Activated T-cell treated with anti-CD3 and anti-CD28 coated beads, Interleukin-2, amount 50 U/mL, for 4 hours (primary cell): Measurements from ENCODE around the gene PLEKHA6. TPM values are rescaled to one million over a fixed set of nuclear protein-coding genes. Genes with fewer than 3 reads are reported as not detected.

Experiments used
- ATAC-seq, 2 donors: fragments of 200-7000 bp; cut with Tn5 transposase; one replicate each; pipeline ENCODE4 v1.10.0; 2021
- DNase-seq: peaks from one replicate; pipeline ENCODE4 v3.0.0-alpha.2; 2020
- H3K27me3 Mint-ChIP-seq: one replicate; pipeline ENCODE4 v1.8.0; 2021; ENCODE audit warnings: low read depth, mixed read lengths
- H3K36me3 Mint-ChIP-seq: one replicate; pipeline ENCODE4 v1.8.0; 2022; ENCODE audit warnings: mixed read lengths; ENCODE audit not compliant: insufficient read depth
- H3K4me1 Mint-ChIP-seq: one replicate; pipeline ENCODE4 v1.8.0; 2021; ENCODE audit warnings: low read depth, mixed read lengths
- H3K4me3 Mint-ChIP-seq: one replicate; pipeline ENCODE4 v1.8.0; 2021; ENCODE audit warnings: mild to moderate bottlenecking, moderate library complexity, mixed read lengths
- H3K9me3 Mint-ChIP-seq: one replicate; pipeline ENCODE4 v1.8.0; 2021; ENCODE audit warnings: mixed read lengths
- total RNA-seq, 3 donors: library from RNA; stranded (reverse); gene quantifications; one replicate each; pipeline ENCODE4 v1.2.1, GENCODE V29; 2021

PLEKHA6 gene, protein sequence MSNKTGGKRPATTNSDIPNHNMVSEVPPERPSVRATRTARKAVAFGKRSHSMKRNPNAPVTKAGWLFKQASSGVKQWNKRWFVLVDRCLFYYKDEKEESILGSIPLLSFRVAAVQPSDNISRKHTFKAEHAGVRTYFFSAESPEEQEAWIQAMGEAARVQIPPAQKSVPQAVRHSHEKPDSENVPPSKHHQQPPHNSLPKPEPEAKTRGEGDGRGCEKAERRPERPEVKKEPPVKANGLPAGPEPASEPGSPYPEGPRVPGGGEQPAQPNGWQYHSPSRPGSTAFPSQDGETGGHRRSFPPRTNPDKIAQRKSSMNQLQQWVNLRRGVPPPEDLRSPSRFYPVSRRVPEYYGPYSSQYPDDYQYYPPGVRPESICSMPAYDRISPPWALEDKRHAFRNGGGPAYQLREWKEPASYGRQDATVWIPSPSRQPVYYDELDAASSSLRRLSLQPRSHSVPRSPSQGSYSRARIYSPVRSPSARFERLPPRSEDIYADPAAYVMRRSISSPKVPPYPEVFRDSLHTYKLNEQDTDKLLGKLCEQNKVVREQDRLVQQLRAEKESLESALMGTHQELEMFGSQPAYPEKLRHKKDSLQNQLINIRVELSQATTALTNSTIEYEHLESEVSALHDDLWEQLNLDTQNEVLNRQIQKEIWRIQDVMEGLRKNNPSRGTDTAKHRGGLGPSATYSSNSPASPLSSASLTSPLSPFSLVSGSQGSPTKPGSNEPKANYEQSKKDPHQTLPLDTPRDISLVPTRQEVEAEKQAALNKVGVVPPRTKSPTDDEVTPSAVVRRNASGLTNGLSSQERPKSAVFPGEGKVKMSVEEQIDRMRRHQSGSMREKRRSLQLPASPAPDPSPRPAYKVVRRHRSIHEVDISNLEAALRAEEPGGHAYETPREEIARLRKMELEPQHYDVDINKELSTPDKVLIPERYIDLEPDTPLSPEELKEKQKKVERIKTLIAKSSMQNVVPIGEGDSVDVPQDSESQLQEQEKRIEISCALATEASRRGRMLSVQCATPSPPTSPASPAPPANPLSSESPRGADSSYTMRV
- total RNA-seq: under 1 TPM; 0.19 to 0.61 (median 0.29) TPM

DNA sequence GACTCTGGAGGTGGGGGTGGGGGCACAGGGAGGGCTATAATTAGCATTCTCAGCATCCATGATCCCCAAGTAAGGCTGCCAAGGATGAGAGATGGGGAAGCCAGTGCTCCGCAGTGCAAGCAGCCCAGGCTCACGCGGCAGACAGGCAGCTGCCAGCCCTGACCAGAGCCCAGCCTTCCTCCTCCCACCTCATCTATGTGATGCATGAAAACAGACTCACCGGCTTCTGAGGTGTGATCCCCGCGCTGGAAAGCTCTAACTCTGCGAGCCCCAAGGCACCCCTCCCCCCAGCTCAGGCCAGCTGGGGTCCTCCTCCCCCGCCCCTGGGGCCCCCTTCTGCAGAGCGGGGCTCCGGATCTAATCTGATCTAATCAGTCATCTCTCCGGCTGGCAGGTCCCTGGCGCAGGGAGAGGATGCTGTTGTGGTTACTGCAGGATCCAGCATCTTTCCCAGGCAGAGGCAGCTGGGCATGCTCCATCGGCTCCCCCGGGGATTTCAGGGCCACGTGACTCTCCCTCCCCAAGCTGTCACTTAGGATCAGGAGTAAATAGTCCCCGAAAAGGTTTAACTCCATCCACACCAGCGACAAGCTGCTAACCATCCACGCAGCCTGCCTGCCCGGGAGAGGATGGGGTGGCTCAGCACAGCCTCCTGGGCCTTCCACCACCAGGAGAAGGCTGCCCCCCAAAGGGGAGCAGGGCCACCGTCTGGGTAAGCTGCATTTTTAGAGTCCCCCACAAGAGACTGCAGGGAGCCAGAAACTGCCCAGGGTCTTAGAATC is at the start of gene PLEKHA6:
Gene PLEKHA6, minus strand, starts transcription at position 456 of the 782 bp plus-strand sequence. CDS start 86,202 bp downstream, outside the sequence.
- H3K36me3 Mint-ChIP-seq: no peaks in the 10 kb centered on the region
- H3K4me3 Mint-ChIP-seq: no peak within 1 kb of the TSS
- ATAC-seq (peak in 1 of 2 donors; percentile 30), DNase-seq (no peak)
- peaks cover 20% of the 10 kb centered on the region for H3K4me1 Mint-ChIP-seq
- peaks cover 7% of the 10 kb centered on the region for H3K27me3 Mint-ChIP-seq
- H3K9me3 Mint-ChIP-seq: no peaks in the 10 kb centered on the region

DNA sequence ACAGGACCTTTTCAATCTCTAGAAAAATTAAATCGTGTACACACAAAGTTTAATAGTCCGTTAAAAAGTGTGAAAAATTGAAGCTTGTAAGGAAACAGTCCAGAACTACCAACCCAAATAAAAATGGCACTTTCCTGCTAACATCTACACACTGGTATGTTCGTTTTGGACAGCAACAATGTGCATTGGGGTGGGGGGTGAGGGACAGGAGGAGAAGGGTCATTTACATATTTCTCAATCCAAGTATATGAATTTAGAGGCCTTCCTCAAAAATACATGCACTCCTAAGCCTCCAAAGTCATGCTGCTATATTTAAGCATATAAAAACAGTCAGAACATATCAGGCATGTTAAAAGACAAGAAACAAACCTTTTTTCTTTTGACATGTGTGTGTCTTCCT is 49.4 kb upstream of the PLEKHA6 start:
- Mint-ChIP-seq H3K36me3 (peaks cover 36% of the 10 kb centered on the region), H3K27me3 (no peaks in the 10 kb centered on the region)
- DNase-seq: no peak

DNA sequence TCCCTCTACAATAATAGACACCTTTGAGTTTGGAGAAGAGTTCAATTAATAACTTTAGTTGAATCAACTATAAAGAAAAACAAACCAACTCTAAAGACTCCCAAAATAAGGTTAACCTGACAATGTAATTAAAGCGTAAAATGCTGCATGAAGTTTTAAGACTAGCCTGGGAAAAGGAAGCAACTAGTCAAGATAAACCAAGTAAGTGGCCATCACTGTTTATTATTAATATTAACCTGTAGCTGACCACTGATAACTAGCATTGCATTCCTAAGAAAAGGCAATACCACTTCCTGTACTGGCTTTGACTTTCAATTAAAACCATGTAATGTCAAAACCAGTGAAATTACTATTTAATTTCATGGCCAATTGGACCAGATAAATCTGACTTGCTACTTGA is 48.9 kb upstream of the PLEKHA6 start:
- no peaks in the 10 kb centered on the region for H3K27me3 Mint-ChIP-seq
- ATAC-seq (no peak), DNase-seq (no peak)
- peaks cover 28% of the 10 kb centered on the region for H3K4me1 Mint-ChIP-seq
- no peaks in the 10 kb centered on the region for H3K9me3 Mint-ChIP-seq
- peaks cover 41% of the 10 kb centered on the region for H3K36me3 Mint-ChIP-seq
- peak overlapping the region; percentile 99 for H3K4me3 Mint-ChIP-seq

More for the DNA sequence above, 49.4 kb upstream of the PLEKHA6 start:
- H3K9me3 Mint-ChIP-seq: no peaks in the 10 kb centered on the region
- H3K4me3 Mint-ChIP-seq: peak overlapping the region; percentile 99
- ATAC-seq: no peak
- H3K4me1 Mint-ChIP-seq: peaks cover 22% of the 10 kb centered on the region

DNA sequence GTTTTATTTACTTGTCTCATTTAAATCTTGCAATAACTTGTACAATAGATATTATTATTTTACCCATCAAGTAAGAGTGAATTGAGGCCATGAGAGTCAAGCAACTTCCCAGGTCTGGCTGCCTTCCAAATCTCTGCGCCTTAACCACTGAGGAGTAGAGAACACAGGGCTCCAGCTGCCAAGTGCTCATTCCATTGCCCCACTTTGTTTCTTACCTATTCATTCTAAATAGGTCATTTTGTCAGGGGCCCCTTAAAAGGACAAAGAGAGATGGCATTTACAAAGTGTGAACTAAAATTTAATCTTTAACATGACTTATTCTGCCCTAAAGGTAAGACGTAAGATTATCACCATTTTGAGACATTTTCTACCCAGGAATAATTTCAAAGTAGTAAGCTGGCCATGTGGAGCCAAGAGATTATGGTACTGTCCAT is 48.4 kb upstream of the PLEKHA6 start:
- peaks cover 41% of the 10 kb centered on the region for H3K36me3 Mint-ChIP-seq
- no peaks in the 10 kb centered on the region for H3K27me3 Mint-ChIP-seq
- no peaks in the 10 kb centered on the region for H3K9me3 Mint-ChIP-seq
- H3K4me3 Mint-ChIP-seq: peak overlapping the region; percentile 99
- DNase-seq (no peak), ATAC-seq (no peak)
- peaks cover 26% of the 10 kb centered on the region for H3K4me1 Mint-ChIP-seq

DNA sequence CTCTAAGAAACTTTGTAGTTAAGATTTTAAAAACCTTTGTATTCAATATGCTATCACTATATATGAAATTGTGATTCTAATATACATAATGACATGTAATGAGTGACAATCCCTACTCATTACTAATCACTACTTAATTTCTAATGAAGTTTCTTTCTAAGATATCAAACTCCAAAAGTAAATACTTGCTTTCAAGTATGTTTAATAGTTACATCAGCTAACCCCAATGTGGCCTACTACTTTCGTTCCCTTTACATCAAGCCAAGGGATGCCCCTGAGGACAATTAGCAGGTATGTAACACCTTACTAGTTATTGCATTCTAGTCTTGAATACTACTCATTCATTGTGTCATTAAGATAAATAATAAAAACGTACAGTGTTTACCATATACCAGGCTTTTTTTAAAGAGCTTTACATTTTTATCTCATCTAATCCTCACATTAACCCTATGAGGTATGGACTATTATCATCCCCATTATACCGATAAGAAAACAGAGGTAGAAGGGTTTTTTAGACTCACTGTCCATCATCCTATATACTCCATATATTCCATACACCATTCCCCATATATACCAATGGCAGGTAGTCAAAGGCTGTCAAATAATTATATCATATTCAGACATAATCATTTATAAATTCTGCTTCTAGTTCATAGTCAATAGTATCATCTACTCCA is 47.7 kb upstream of the PLEKHA6 start:
- no peaks in the 10 kb centered on the region for H3K27me3 Mint-ChIP-seq
- peaks cover 23% of the 10 kb centered on the region for H3K4me1 Mint-ChIP-seq
- ATAC-seq (no peak), DNase-seq (no peak)
- H3K4me3 Mint-ChIP-seq: peak overlapping the region; percentile 99
- no peaks in the 10 kb centered on the region for H3K9me3 Mint-ChIP-seq
- H3K36me3 Mint-ChIP-seq: peaks cover 41% of the 10 kb centered on the region

DNA sequence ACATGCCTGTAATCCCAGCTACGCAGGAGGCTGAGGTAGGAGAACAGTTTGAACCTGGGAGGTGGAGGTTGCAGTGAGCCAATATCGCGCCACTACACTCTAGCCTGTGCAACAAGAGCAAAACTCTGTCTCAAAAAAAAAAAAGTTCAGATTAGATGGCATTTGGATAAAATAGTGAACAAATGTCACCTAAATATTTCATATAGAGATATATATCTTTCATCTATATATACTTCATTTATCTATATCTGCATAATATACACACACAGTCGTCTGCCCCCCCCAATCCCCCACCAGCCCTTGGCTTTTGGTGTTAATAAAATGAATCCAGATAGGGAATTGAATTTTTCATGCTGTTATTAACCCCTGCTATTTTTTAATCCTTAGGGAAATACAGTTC is 46.9 kb upstream of the PLEKHA6 start:
- no peaks in the 10 kb centered on the region for H3K9me3 Mint-ChIP-seq
- H3K4me1 Mint-ChIP-seq: peaks cover 21% of the 10 kb centered on the region
- peaks cover 45% of the 10 kb centered on the region for H3K36me3 Mint-ChIP-seq
- H3K4me3 Mint-ChIP-seq: peak overlapping the region; percentile 99
- ATAC-seq: no peak
- H3K27me3 Mint-ChIP-seq: no peaks in the 10 kb centered on the region
- no peak for DNase-seq

DNA sequence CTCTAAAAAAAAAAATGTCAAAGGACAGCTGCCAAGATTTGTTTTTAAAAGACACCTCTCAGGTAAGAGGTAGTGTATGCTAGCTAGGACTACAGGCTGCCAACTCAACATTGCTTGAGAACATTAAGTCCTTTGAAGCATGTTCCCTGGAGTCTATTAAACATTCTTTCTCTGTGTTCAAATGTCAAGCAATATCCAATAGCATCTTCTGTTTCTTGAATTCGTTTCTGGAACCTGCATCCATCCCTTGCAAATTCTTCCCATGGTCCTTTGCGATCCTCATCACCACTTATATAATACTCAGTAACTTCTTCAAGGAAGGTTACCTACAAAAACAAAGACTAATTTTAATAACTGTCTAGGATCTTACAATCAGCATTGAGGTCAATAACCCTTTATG is 46.3 kb upstream of the PLEKHA6 start:
- peaks cover 50% of the 10 kb centered on the region for H3K36me3 Mint-ChIP-seq
- H3K4me1 Mint-ChIP-seq: peaks cover 23% of the 10 kb centered on the region
- no peaks in the 10 kb centered on the region for H3K27me3 Mint-ChIP-seq
- peak overlapping the region; percentile 99 for H3K4me3 Mint-ChIP-seq
- ATAC-seq: no peak
- no peak for DNase-seq
- H3K9me3 Mint-ChIP-seq: no peaks in the 10 kb centered on the region

DNA sequence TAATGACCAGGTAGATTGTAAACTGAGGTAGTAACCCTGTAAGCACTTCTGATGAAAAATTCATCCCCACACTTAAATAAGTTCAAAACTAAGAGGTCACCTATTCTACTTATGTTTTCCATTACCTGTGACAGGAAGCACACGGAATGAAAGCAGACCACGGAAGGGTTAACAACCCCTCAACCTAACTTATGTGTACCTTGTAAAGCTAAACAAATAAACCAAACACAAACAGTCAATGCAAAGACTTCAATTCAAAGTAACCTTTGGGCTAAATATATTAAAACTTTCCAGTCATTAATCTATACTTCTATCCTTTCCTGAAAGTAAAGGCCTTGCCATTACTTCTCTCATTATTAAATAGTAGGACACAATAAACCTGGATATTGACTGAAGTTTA is 44.9 kb upstream of the PLEKHA6 start:
- Mint-ChIP-seq H3K36me3 (peaks cover 49% of the 10 kb centered on the region), H3K27me3 (no peaks in the 10 kb centered on the region), H3K4me1 (peaks cover 26% of the 10 kb centered on the region), H3K9me3 (no peaks in the 10 kb centered on the region), H3K4me3 (peak overlapping the region; percentile 19)
- DNase-seq (no peak), ATAC-seq (no peak)

DNA sequence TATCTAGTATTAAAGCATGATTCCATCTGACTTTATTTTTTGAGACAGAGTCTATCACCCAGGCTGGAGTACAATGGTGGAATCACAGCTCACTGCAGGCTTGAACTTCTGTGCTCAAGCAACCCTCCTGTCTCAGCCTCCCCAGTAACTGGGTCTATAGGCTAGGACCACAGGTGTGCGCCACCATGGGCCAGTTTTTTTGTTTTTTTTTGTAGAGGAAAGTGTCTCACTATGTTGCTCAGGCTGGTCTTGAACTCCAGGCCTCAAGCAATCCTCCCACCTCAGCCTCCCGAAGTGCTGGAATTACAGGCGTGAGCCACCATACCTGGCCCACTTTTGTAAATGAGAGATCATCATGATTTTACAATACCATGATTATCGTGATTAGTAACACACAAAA is 42.7 kb upstream of the PLEKHA6 start:
- H3K4me3 Mint-ChIP-seq: no peak overlapping the region
- peaks cover 43% of the 10 kb centered on the region for H3K36me3 Mint-ChIP-seq
- DNase-seq (no peak), ATAC-seq (no peak)
- H3K27me3 Mint-ChIP-seq: no peaks in the 10 kb centered on the region
- H3K4me1 Mint-ChIP-seq: peaks cover 27% of the 10 kb centered on the region
- H3K9me3 Mint-ChIP-seq: no peaks in the 10 kb centered on the region

DNA sequence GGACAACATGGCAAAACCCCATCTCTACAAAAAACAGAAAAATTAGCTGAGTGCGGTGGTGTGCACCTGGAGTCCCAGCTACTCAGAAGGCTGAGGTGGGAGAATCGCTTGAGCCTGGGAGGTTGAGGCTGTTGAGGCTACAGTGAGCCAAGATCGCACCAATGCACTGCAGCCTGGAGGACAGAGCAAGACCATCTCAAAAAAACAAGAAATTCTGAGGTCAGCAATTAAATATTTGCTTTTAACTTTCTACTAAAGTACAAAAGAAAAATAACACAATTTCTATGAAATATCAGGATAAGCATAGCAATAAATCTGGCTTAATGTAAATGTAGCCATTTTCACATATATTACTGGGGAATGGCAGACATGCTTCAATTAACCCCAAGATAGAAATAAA is 42.0 kb upstream of the PLEKHA6 start:
- ATAC-seq (no peak), DNase-seq (no peak)
- Mint-ChIP-seq H3K4me3 (no peak overlapping the region), H3K4me1 (peaks cover 27% of the 10 kb centered on the region), H3K27me3 (no peaks in the 10 kb centered on the region), H3K9me3 (no peaks in the 10 kb centered on the region), H3K36me3 (peaks cover 43% of the 10 kb centered on the region)

DNA sequence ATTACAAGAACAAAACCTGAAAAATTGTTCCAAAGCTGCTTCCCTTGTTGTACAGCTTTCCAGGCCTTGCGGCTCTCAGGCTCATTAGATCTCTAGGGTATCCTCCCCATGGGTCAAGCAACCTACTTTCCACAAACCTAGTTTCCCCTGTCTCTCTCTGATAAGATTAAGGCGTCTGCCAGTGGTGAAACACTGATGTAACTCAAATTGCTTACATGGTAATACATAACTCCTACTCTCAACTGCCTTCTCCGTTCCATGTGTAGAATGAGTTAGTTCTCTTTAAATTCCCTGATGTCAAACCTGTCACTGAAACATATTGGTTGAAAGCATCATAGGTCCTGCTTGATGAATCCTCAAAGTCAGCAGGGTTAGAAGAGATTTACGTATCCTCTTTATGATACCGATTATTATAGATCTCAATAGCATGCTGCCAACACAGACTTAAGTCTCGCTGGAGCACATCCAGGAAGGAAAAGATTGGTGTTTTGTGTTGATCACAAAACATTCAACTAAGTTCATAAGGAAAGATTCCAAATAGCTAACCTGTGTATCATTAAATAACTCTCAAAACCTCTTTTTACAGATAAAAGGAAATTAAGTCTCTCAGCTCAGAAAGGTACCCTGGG is 41.3 kb upstream of the PLEKHA6 start:
- peaks cover 41% of the 10 kb centered on the region for H3K36me3 Mint-ChIP-seq
- no peak for ATAC-seq
- DNase-seq: no peak
- H3K27me3 Mint-ChIP-seq: no peaks in the 10 kb centered on the region
- peaks cover 25% of the 10 kb centered on the region for H3K4me1 Mint-ChIP-seq
- no peaks in the 10 kb centered on the region for H3K9me3 Mint-ChIP-seq
- H3K4me3 Mint-ChIP-seq: no peak overlapping the region

DNA sequence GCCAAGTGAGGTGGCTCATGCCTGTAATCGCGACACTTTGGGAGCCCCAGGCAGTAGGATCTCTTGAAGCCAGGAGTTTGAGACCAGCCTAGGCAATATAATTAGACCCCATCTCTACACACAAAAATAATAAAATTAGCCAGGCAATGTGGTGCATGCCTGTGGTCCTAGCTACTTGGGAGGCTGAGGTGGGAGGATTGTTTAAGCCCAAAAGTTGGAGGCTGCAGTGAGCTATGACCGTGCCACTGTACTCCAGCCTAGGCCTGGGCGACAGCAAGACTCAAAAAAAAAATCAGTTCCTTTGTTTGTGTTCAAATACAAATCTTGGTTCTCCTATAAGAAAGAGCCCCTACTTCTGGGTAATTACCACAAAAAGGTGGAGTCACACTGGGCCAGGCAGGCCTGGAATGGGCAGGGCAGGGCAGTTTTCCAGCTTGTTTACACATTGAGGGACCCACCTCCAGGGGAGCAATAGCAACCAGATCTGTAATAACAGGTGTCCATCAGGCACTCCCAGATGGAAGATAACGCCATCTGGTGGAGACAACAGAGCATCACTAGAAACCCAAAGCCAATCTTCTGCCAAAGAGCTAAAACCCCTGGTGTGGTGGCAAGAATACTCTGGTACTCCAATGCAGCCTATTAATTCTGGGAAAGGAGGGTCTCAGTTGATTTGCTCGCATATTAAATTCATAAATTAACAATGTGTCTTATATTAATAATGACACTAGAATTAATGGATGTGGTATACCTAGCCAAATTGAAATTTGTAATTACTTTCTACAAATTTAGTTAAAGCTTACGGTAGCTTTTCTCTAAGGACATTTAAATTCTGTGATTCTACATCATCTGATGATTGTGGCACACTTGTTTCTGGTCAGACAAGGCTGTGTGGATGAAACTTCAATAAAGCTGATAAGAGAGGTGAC is 38.7 kb upstream of the PLEKHA6 start:
- peak; percentile 95 for ATAC-seq
- Mint-ChIP-seq H3K4me3 (no peak overlapping the region), H3K27me3 (no peaks in the 10 kb centered on the region), H3K4me1 (peaks cover 6% of the 10 kb centered on the region), H3K9me3 (no peaks in the 10 kb centered on the region), H3K36me3 (peaks cover 33% of the 10 kb centered on the region)
- peak; percentile 39 for DNase-seq
